ENCODE measurements around the gene GPR37.

DNA sequence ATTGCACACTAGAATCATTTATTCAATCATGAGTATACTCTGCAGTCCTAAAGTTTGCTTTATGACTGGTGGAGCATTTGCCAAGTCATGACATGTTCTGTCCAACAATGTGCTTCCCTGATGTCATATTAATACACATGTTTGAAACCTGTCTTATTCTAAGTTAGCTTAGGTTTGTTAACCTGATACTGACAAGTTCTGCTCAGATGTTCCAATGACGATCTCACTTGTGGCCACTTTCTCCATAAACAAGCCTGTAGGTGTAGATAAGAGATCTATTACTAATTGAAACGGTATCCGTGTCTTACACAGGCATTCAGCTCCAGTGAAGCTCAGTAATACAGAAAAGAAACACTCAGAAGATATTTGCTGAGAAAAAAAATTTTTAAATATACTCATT is 64.9 kb downstream of the GPR37 start:
- no peak for TF ChIP-seq CTCF (IDR thresholded peaks at IDR 0.05)
- TF ChIP-seq POLR2A (IDR thresholded peaks at IDR 0.05) = no peak
- TF ChIP-seq EP300 (IDR thresholded peaks at IDR 0.05) = no peak

Measured in suprapubic skin (tissue), 3 donors.